ENCODE data around the gene SCTR.

The SCTR gene

DNA sequence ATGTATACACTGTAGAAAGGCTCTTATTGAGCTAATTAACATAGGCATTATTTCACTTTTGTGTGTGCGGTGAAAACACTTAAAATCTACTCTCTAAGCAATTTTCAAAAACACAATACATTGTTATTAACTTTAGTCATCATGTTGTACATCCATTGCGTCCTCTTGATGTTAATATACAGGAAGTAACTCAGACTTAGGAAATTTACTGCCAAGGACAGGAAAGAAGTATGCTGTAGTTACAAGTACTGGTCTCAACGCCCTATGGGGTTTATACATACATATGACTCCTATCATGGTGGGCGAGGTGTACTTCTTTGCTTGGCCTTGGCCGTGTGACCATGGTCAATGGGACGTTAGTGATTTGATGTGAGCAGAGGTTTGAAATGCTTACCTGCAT, 15.5 kb downstream of the SCTR start:
- H3K79me2 ChIP-seq (ENCODE audit: control insufficient read depth, insufficient read depth, low read length, poor library complexity): no peaks in the 10 kb centered on the region
- no peak overlapping the region for H3K23ac ChIP-seq (ENCODE audit: low read length)
- H2BK12ac ChIP-seq (ENCODE audit: low read length): no peak overlapping the region
- no peak overlapping the region for H3K9ac ChIP-seq (ENCODE audit: low read length)
- no peaks in the 10 kb centered on the region for H3K9me3 ChIP-seq (ENCODE audit: insufficient read depth, low read depth, low read length)
- H3K18ac ChIP-seq (ENCODE audit: low read length): no peak overlapping the region
- no peak overlapping the region for H4K12ac ChIP-seq (ENCODE audit: low read depth, low read length)
- H3K79me1 ChIP-seq (ENCODE audit: low read length): no peaks in the 10 kb centered on the region
- H2BK5ac ChIP-seq (ENCODE audit: low read depth, low read length, poor library complexity): no peak overlapping the region
- no peaks in the 10 kb centered on the region for H3K27me3 ChIP-seq (ENCODE audit: insufficient read depth, low read length)
- H3K4ac ChIP-seq (ENCODE audit: low read depth, low read length): no peak overlapping the region
- no peaks in the 10 kb centered on the region for H3K4me1 ChIP-seq (ENCODE audit: control insufficient read depth in 1 of 2, insufficient read depth in 2 of 2, low read length in 2 of 2)
- no peaks in the 10 kb centered on the region for H3K36me3 ChIP-seq (ENCODE audit: control insufficient read depth in 1 of 2, insufficient read depth in 2 of 2, low read length in 2 of 2)
- H2AFZ ChIP-seq (ENCODE audit: insufficient read depth, low read length, poor library complexity): no peak overlapping the region
- no peak overlapping the region for H4K8ac ChIP-seq (ENCODE audit: low read depth, low read length)
- DNase-seq: no peak
- no peak overlapping the region for H3K27ac ChIP-seq (ENCODE audit: low read depth, low read length)
- H3K4me2 ChIP-seq (ENCODE audit: low read length): no peak overlapping the region
- WGBS (ENCODE audit: extremely low coverage, insufficient coverage, insufficient read length): no CpG with 5 or more reads among the region's 6 CpGs
- H3K14ac ChIP-seq (ENCODE audit: low read length): no peak overlapping the region
- H4K91ac ChIP-seq (ENCODE audit: low read depth, low read length): no peak overlapping the region
- H2AK5ac ChIP-seq (ENCODE audit: low read length): no peak overlapping the region
- no peak overlapping the region for H2BK120ac ChIP-seq (ENCODE audit: insufficient read depth, low read length, poor library complexity)
- H3K4me3 ChIP-seq (ENCODE audit: low read depth, low read length): no peak overlapping the region

- Histone ChIP-seq H3K23ac (ENCODE audit: low read length) (no peak overlapping the region), H4K8ac (ENCODE audit: low read depth, low read length) (no peak overlapping the region), H3K18ac (ENCODE audit: low read length) (no peak overlapping the region), H3K9me3 (ENCODE audit: insufficient read depth, low read depth, low read length) (no peaks in the 10 kb centered on the region), H3K36me3 (ENCODE audit: control insufficient read depth in 1 of 2, insufficient read depth in 2 of 2, low read length in 2 of 2) (no peaks in the 10 kb centered on the region), H3K27ac (ENCODE audit: low read depth, low read length) (no peak overlapping the region), H3K4me1 (ENCODE audit: control insufficient read depth in 1 of 2, insufficient read depth in 2 of 2, low read length in 2 of 2) (peaks cover 4% of the 10 kb centered on the region in 2 experiments), H2AFZ (ENCODE audit: insufficient read depth, low read length, poor library complexity) (no peak overlapping the region), H3K9ac (ENCODE audit: low read length) (no peak overlapping the region), H3K14ac (ENCODE audit: low read length) (no peak overlapping the region), H3K4ac (ENCODE audit: low read depth, low read length) (no peak overlapping the region), H2BK12ac (ENCODE audit: low read length) (no peak overlapping the region), H3K79me1 (ENCODE audit: low read length) (peaks cover 3% of the 10 kb centered on the region), H2BK5ac (ENCODE audit: low read depth, low read length, poor library complexity) (no peak overlapping the region), H3K4me2 (ENCODE audit: low read length) (no peak overlapping the region), H4K91ac (ENCODE audit: low read depth, low read length) (no peak overlapping the region), H3K79me2 (ENCODE audit: control insufficient read depth, insufficient read depth, low read length, poor library complexity) (no peaks in the 10 kb centered on the region), H3K4me3 (ENCODE audit: low read depth, low read length) (no peak overlapping the region), H4K12ac (ENCODE audit: low read depth, low read length) (no peak overlapping the region), H2BK120ac (ENCODE audit: insufficient read depth, low read length, poor library complexity) (no peak overlapping the region), H3K27me3 (ENCODE audit: insufficient read depth, low read length) (no peaks in the 10 kb centered on the region), H2AK5ac (ENCODE audit: low read length) (no peak overlapping the region)
- WGBS (ENCODE audit: extremely low coverage, insufficient coverage, insufficient read length): no CpG with 5 or more reads among the region's 4 CpGs
- DNase-seq: no peak
Measured at GRCh38 chr2:119496682-119497081, 27.6 kb downstream of the SCTR start.

DNA sequence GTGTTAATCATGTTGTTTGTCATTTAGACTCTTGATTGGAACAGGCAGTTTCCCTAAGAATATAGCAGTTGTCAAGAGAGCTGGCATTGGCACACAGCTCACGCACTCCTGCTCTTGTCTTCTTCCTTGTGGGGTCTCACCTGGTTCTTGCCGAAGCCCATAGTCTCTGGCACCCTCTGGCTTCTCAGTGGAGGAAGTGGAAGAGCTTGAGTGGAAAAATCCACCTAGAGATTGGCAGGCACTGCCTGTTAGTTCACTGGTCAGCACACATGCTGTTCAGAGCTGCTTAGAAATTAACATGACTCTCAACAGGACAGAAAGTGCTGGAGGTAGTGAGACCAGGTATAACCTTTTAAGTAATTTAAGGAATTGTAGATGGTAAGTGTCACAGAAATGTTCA, 28.3 kb downstream of the SCTR start:
- no peak overlapping the region for H2AK5ac ChIP-seq (ENCODE audit: low read length)
- H3K18ac ChIP-seq (ENCODE audit: low read length): no peak overlapping the region
- no CpG with 5 or more reads among the region's 2 CpGs for WGBS (ENCODE audit: extremely low coverage, insufficient coverage, insufficient read length)
- no peak overlapping the region for H3K23ac ChIP-seq (ENCODE audit: low read length)
- H3K14ac ChIP-seq (ENCODE audit: low read length): no peak overlapping the region
- no peak overlapping the region for H2AFZ ChIP-seq (ENCODE audit: insufficient read depth, low read length, poor library complexity)
- H3K4me3 ChIP-seq (ENCODE audit: low read depth, low read length): no peak overlapping the region
- H2BK12ac ChIP-seq (ENCODE audit: low read length): no peak overlapping the region
- no peak overlapping the region for H2BK5ac ChIP-seq (ENCODE audit: low read depth, low read length, poor library complexity)
- H3K27me3 ChIP-seq (ENCODE audit: insufficient read depth, low read length): no peaks in the 10 kb centered on the region
- H3K4me1 ChIP-seq (ENCODE audit: control insufficient read depth in 1 of 2, insufficient read depth in 2 of 2, low read length in 2 of 2): peaks cover 7 to 9% of the 10 kb centered on the region in 2 experiments
- H3K27ac ChIP-seq (ENCODE audit: low read depth, low read length): no peak overlapping the region
- H3K9ac ChIP-seq (ENCODE audit: low read length): no peak overlapping the region
- no peak overlapping the region for H4K12ac ChIP-seq (ENCODE audit: low read depth, low read length)
- H4K8ac ChIP-seq (ENCODE audit: low read depth, low read length): no peak overlapping the region
- H3K4ac ChIP-seq (ENCODE audit: low read depth, low read length): no peak overlapping the region
- no peak overlapping the region for H4K91ac ChIP-seq (ENCODE audit: low read depth, low read length)
- peaks cover 7% of the 10 kb centered on the region for H3K79me1 ChIP-seq (ENCODE audit: low read length)
- no peaks in the 10 kb centered on the region for H3K79me2 ChIP-seq (ENCODE audit: control insufficient read depth, insufficient read depth, low read length, poor library complexity)
- no peak overlapping the region for H2BK120ac ChIP-seq (ENCODE audit: insufficient read depth, low read length, poor library complexity)
- DNase-seq: no peak
- H3K4me2 ChIP-seq (ENCODE audit: low read length): no peak overlapping the region
- H3K9me3 ChIP-seq (ENCODE audit: insufficient read depth, low read depth, low read length): no peaks in the 10 kb centered on the region
- no peaks in the 10 kb centered on the region for H3K36me3 ChIP-seq (ENCODE audit: control insufficient read depth in 1 of 2, insufficient read depth in 2 of 2, low read length in 2 of 2)

- no peak overlapping the region for H4K91ac ChIP-seq (ENCODE audit: low read depth, low read length)
- H3K9me3 ChIP-seq (ENCODE audit: insufficient read depth, low read depth, low read length): no peaks in the 10 kb centered on the region
- H4K8ac ChIP-seq (ENCODE audit: low read depth, low read length): no peak overlapping the region
- H2BK5ac ChIP-seq (ENCODE audit: low read depth, low read length, poor library complexity): no peak overlapping the region
- H3K4me1 ChIP-seq (ENCODE audit: control insufficient read depth in 1 of 2, insufficient read depth in 2 of 2, low read length in 2 of 2): peaks cover 13 to 14% of the 10 kb centered on the region in 2 experiments
- H2AK5ac ChIP-seq (ENCODE audit: low read length): no peak overlapping the region
- H2BK120ac ChIP-seq (ENCODE audit: insufficient read depth, low read length, poor library complexity): no peak overlapping the region
- H4K12ac ChIP-seq (ENCODE audit: low read depth, low read length): no peak overlapping the region
- no peaks in the 10 kb centered on the region for H3K27me3 ChIP-seq (ENCODE audit: insufficient read depth, low read length)
- H2BK12ac ChIP-seq (ENCODE audit: low read length): no peak overlapping the region
- H3K23ac ChIP-seq (ENCODE audit: low read length): no peak overlapping the region
- no peaks in the 10 kb centered on the region for H3K36me3 ChIP-seq (ENCODE audit: control insufficient read depth in 1 of 2, insufficient read depth in 2 of 2, low read length in 2 of 2)
- H3K14ac ChIP-seq (ENCODE audit: low read length): no peak overlapping the region
- no peak overlapping the region for H3K18ac ChIP-seq (ENCODE audit: low read length)
- H3K4me3 ChIP-seq (ENCODE audit: low read depth, low read length): no peak overlapping the region
- no peak overlapping the region for H3K27ac ChIP-seq (ENCODE audit: low read depth, low read length)
- DNase-seq: no peak
- H3K79me2 ChIP-seq (ENCODE audit: control insufficient read depth, insufficient read depth, low read length, poor library complexity): no peaks in the 10 kb centered on the region
- no peak overlapping the region for H3K9ac ChIP-seq (ENCODE audit: low read length)
- H3K4ac ChIP-seq (ENCODE audit: low read depth, low read length): no peak overlapping the region
- H3K79me1 ChIP-seq (ENCODE audit: low read length): peaks cover 8% of the 10 kb centered on the region
- H2AFZ ChIP-seq (ENCODE audit: insufficient read depth, low read length, poor library complexity): no peak overlapping the region
- WGBS (ENCODE audit: extremely low coverage, insufficient coverage, insufficient read length): no CpG with 5 or more reads among the region's 6 CpGs
- H3K4me2 ChIP-seq (ENCODE audit: low read length): no peak overlapping the region
Measured at GRCh38 chr2:119494163-119494790, 30.0 kb downstream of the SCTR start.

All from trophoblast cell (in vitro differentiated cells and primary cell).